Measurements from ENCODE around the gene HSD11B2. TPM values are rescaled to one million over a fixed set of nuclear protein-coding genes. Genes with fewer than 3 reads are reported as not detected.

HSD11B2 gene
- total RNA-seq, 1 experiment from 2014 or later, result 0.77 TPM

- no peak for DNase-seq (ENCODE audit: low read depth, low spot score)
- ChIA-PET CTCF (no interaction called here), POLR2A (no interaction called here)
- intact Hi-C loops (cut with micrococcal nuclease; ENCODE audit: unreplicated experiment), result no loop called here
- TF ChIP-seq POLR2AphosphoS5 (IDR thresholded peaks at IDR 0.05; ENCODE audit: low read depth, low read length) (no peak), CTCF (IDR thresholded peaks at IDR 0.05) (no peak), TCF7L2 (IDR thresholded peaks at IDR 0.05; ENCODE audit: low read depth, low read length) (no peak), REST (IDR thresholded peaks at IDR 0.05; ENCODE audit: insufficient read depth in 1 of 2, low read depth in 2 of 2, low read length in 1 of 2) (no peak), SIN3A (IDR thresholded peaks at IDR 0.05; ENCODE audit: borderline replicate concordance, insufficient read depth, low read depth, low read length) (no peak)
- Histone ChIP-seq H3K27ac (ENCODE audit: low read length) (no peak overlapping the region), H3K4me1 (ENCODE audit: control insufficient read depth, insufficient read depth, low read length) (no peaks in the 10 kb centered on the region; the same call in 1 of the 2 replicates), H3K27me3 (ENCODE audit: control insufficient read depth, insufficient read depth, low read length) (no peaks in the 10 kb centered on the region), H3K4me3 (ENCODE audit: low read depth in 2 of 2, low read length in 2 of 2) (peak overlapping the region; percentile 22 to 50), H3K36me3 (ENCODE audit: control insufficient read depth, insufficient read depth, low read length) (no peaks in the 10 kb centered on the region), H3K9me3 (ENCODE audit: control insufficient read depth, insufficient read depth, low read depth, low read length) (no peaks in the 10 kb centered on the region)
- in situ Hi-C loops (cut with HindIII; ENCODE audit: low pct_unique_long_range_greater_than_20kb, low sequenced_read_pairs), result no loop called here
- no TSS peak for BruUV-seq (replicated peaks)
- ATAC-seq, result peak; percentile 14
Measured at GRCh38 chr16:67393788-67394154, 37.1 kb upstream of the HSD11B2 start.

- intact Hi-C loops (cut with micrococcal nuclease; ENCODE audit: unreplicated experiment) (no loop called here), in situ Hi-C loops (cut with HindIII; ENCODE audit: low pct_unique_long_range_greater_than_20kb, low sequenced_read_pairs) (no loop called here)
- POLR2A ChIA-PET, result no interaction called here
- H3K36me3 ChIP-seq (ENCODE audit: control insufficient read depth, insufficient read depth, low read length), result no peaks in the 10 kb centered on the region
- DNase-seq (ENCODE audit: low read depth, low spot score) (no peak), ATAC-seq (no peak)
- H3K9me3 ChIP-seq (ENCODE audit: control insufficient read depth, insufficient read depth, low read depth, low read length), result no peaks in the 10 kb centered on the region
- H3K4me1 ChIP-seq (ENCODE audit: control insufficient read depth, insufficient read depth, low read length), result no peaks in the 10 kb centered on the region; the same call in 1 of the 2 replicates
- no TSS peak for BruUV-seq (replicated peaks)
- TF ChIP-seq REST (IDR thresholded peaks at IDR 0.05; ENCODE audit: insufficient read depth in 1 of 2, low read depth in 2 of 2, low read length in 1 of 2), result no peak
- TF ChIP-seq SIN3A (IDR thresholded peaks at IDR 0.05; ENCODE audit: borderline replicate concordance, insufficient read depth, low read depth, low read length), result no peak
- TF ChIP-seq CTCF (IDR thresholded peaks at IDR 0.05), result no peak
- no peak for TF ChIP-seq TCF7L2 (IDR thresholded peaks at IDR 0.05; ENCODE audit: low read depth, low read length)
- TF ChIP-seq POLR2AphosphoS5 (IDR thresholded peaks at IDR 0.05; ENCODE audit: low read depth, low read length), result no peak
- H3K27me3 ChIP-seq (ENCODE audit: control insufficient read depth, insufficient read depth, low read length), result no peaks in the 10 kb centered on the region
- CTCF ChIA-PET, result no interaction called here
- no peak overlapping the region for H3K4me3 ChIP-seq (ENCODE audit: low read depth in 2 of 2, low read length in 2 of 2)
- no peak overlapping the region for H3K27ac ChIP-seq (ENCODE audit: low read length)
Measured at GRCh38 chr16:67394155-67395104, 36.5 kb upstream of the HSD11B2 start.
